B cell (primary cell): ENCODE results near the gene PRPSAP1. TPM values are rescaled to one million over a fixed set of nuclear protein-coding genes. Genes with fewer than 3 reads are reported as not detected.

ENCODE experiments used
- ATAC-seq: fragments of 200-7000 bp; cut with Tn5 transposase; one replicate; pipeline ENCODE4 v1.10.0; 2021; ENCODE audit warnings: low read depth, mild to moderate bottlenecking, moderate number of reproducible peaks, moderate library complexity
- CTCF ChIA-PET: fragments of 350-600 bp; sonication (Branson Sonifier 250); formaldehyde crosslinking; loops from one replicate; lab custom pipeline; 2021; ENCODE audit warnings: antibody characterized with exemption, inconsistent platforms; lab: Charles Lee
- POLR2A ChIA-PET: fragments of 350-600 bp; sonication (Branson Sonifier 250); formaldehyde crosslinking; loops from one replicate; lab custom pipeline; 2021; ENCODE audit warnings: antibody characterized with exemption; lab: Charles Lee
- DNase-seq: peaks from one replicate; pipeline ENCODE4 v3.0.0; 2013
- H2AFZ ChIP-seq: 2 replicates; pipeline ENCODE4 v1.6.1; 2012; ENCODE audit warnings: mild to moderate bottlenecking, low read depth, low read length; ENCODE audit not compliant: insufficient read depth, poor library complexity, severe bottlenecking
- H3K27ac ChIP-seq, 2 donors: 1 replicate in 1 of 2; 2 replicates in 1 of 2; pipeline ENCODE4 v1.5.1; 2012 to 2013; ENCODE audit warnings: low read length in 2 of 2, mild to moderate bottlenecking in 2 of 2, moderate library complexity in 1 of 2
- H3K27me3 ChIP-seq, 4 experiments: fragments of 200-600 bp in 1 of 4; sonication (generic) in 1 of 4; replicated peaks in 1 of 4; 1 replicate in 2 of 4; 2 replicates in 2 of 4; pipeline versions ENCODE4 v1.6.1 to v1.7.0; 2013 to 2016; ENCODE audit warnings: low read length in 3 of 4, mild to moderate bottlenecking in 2 of 4, mixed read lengths in 1 of 4, moderate library complexity in 1 of 4; ENCODE audit not compliant: insufficient read depth in 4 of 4, control insufficient read depth in 3 of 4; ENCODE audit errors: control extremely low read depth in 1 of 4
- H3K36me3 ChIP-seq, 2 experiments: replicated peaks in 1 of 2; 1 replicate in 1 of 2; 2 replicates in 1 of 2; pipeline versions ENCODE4 v1.6.1 to v1.7.1; 2013; ENCODE audit warnings: low read length in 1 of 2; ENCODE audit not compliant: insufficient read depth in 2 of 2, control insufficient read depth in 1 of 2; ENCODE audit errors: control extremely low read depth in 1 of 2, extremely low read depth in 1 of 2
- H3K4me1 ChIP-seq, 2 donors: fragments of 200-600 bp in 1 of 2; sonication (generic) in 1 of 2; 1 replicate in 1 of 2; 2 replicates in 1 of 2; pipeline versions ENCODE4 v1.5.1 to v1.6.1; 2013 to 2017; ENCODE audit warnings: low read length in 2 of 2; ENCODE audit not compliant: control insufficient read depth in 2 of 2, insufficient read depth in 2 of 2
- H3K4me2 ChIP-seq: replicated peaks from 2 replicates; pipeline ENCODE3; 2012; ENCODE audit warnings: mild to moderate bottlenecking, low read depth, low read length; ENCODE audit not compliant: poor library complexity, severe bottlenecking
- H3K4me3 ChIP-seq, 5 experiments: fragments of 200-600 bp in 1 of 5; sonication (generic) in 1 of 5; 1 replicate in 3 of 5; 2 replicates in 2 of 5; pipeline versions ENCODE4 v1.5.1 to v1.7.0; 2011 to 2016; ENCODE audit warnings: low read length in 4 of 5, mild to moderate bottlenecking in 4 of 5, low read depth in 2 of 5, control low read depth in 1 of 5, moderate library complexity in 1 of 5; ENCODE audit not compliant: insufficient read depth in 1 of 5; ENCODE audit errors: control extremely low read depth in 1 of 5, extremely low read depth in 1 of 5
- H3K79me2 ChIP-seq: fragments of 200-600 bp; sonication (generic); one replicate; pipeline ENCODE4 v1.6.0; 2016; ENCODE audit warnings: low read length; ENCODE audit not compliant: control insufficient read depth, insufficient read depth
- H3K9ac ChIP-seq: fragments of 200-600 bp; sonication (generic); 2 replicates; pipeline ENCODE4 v1.6.1; 2017; ENCODE audit warnings: mild to moderate bottlenecking, low read length, moderate library complexity
- H3K9me3 ChIP-seq, 3 donors: one replicate each; pipeline versions ENCODE4 v1.6.1 to v1.7.1; 2013; ENCODE audit warnings: low read length in 2 of 3; ENCODE audit not compliant: control insufficient read depth in 2 of 3, insufficient read depth in 1 of 3; ENCODE audit errors: control extremely low read depth in 1 of 3
- H4K20me1 ChIP-seq: 2 replicates; pipeline ENCODE4 v1.6.0; 2012; ENCODE audit warnings: mild to moderate bottlenecking, low read length; ENCODE audit not compliant: insufficient read depth, control insufficient read depth, poor library complexity, severe bottlenecking
- H3K27ac Mint-ChIP-seq: one replicate; pipeline ENCODE4 v1.8.0; 2021; ENCODE audit warnings: mixed read lengths
- H3K27me3 Mint-ChIP-seq: one replicate; pipeline ENCODE4 v1.8.0; 2021; ENCODE audit warnings: mixed read lengths
- H3K4me1 Mint-ChIP-seq: one replicate; pipeline ENCODE4 v1.8.0; 2021; ENCODE audit warnings: mixed read lengths
- H3K4me3 Mint-ChIP-seq: one replicate; pipeline ENCODE4 v1.8.0; 2021; ENCODE audit warnings: mixed read lengths
- H3K9me3 Mint-ChIP-seq: one replicate; pipeline ENCODE4 v1.8.0; 2022; ENCODE audit warnings: mixed read lengths; ENCODE audit not compliant: insufficient read depth
- EZH2 ChIP-seq: IDR thresholded peaks from 2 replicates; pipeline ENCODE4 v1.6.1; 2012; ENCODE audit warnings: borderline replicate concordance, low read depth, mild to moderate bottlenecking, moderate library complexity, low read length; ENCODE audit not compliant: insufficient read depth, poor library complexity, severe bottlenecking
- WGBS: methylation state at CpG from one replicate; pipeline ENCODE4 v1.1.5; 2013; ENCODE audit warnings: missing lambda C conversion rate; ENCODE audit not compliant: insufficient coverage; 5-methylcytosine and 5-hydroxymethylcytosine counted together
- intact Hi-C: fragments of 100-400 bp; cut with micrococcal nuclease; formaldehyde crosslinking; loops from one replicate; pipeline ENCODE4 v1.10.0; 2022
- polyA plus RNA-seq: library from polyadenylated mRNA; depleted of rRNA; stranded (reverse); fragments of >200 nt; gene quantifications from 2 replicates; pipeline ENCODE4 v1.2.3, GENCODE V29; 2012
- total RNA-seq, 2 donors: library from RNA; stranded (reverse); fragments of 120-200 nt in 1 of 2; gene quantifications; 1 replicate in 1 of 2; 2 replicates in 1 of 2; pipeline versions ENCODE4 v1.2.3 to v1.2.4, GENCODE V29; 2013 to 2022
- TF ChIP-seq, protein P1 (sequence below): fragments of 200-600 bp; IDR thresholded peaks from one replicate; pipeline ENCODE4 v1.8.0; 2022; ENCODE audit warnings: antibody characterized with exemption, mild to moderate bottlenecking

Gene PRPSAP1
- total and polyA plus RNA-seq, 2 donors (not counting 1 experiment from before 2014, with no cell fraction given), result 45.5 to 61.4 TPM

DNA sequence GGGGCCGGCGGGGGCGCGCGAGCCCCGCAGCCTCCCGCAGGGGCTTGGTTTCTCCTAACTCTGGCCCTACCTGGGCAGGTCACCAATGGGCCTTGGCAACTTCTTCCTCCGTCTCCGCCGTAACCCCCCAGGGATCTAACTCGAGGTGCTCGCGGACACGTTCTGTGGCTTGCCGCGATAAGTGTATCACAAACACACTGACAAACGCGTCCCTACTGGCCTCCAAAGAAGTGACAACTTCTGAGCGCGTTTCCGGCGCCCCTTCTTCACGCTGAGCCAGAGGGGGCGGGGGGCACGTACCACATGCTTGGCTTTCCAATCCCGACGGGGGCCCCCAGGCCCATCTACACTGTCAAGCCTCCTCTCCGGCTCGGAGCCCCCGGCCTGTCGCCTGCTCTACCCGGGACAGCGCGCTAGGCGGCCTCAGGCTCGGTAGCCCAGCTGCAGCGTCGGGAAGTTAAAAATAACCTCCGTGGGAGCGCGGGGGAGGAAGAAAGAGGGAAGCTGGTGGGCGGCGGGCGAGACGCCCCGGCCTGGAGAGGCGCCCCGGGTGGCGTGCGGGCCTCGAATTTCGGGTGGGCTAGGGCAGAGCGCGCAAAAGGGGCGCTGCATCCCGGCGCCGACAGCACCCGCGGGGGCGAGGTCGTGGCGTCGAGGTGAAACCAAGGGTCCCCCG, 30.0 kb upstream of the PRPSAP1 start:
- Histone ChIP-seq H3K79me2 (no peaks in the 10 kb centered on the region), H3K9me3 (no peaks in the 10 kb centered on the region), H3K9ac (peak overlapping the region; percentile 70), H3K27ac (no peak overlapping the region), H3K4me1 (peaks cover 26 to 29% of the 10 kb centered on the region in 2 donors), H4K20me1 (peaks cover 11% of the 10 kb centered on the region), H3K4me3 (peak overlapping the region; percentile 40 to 71 (median 58)), H2AFZ (peak overlapping the region; percentile 85), H3K36me3 (no peaks in the 10 kb centered on the region), H3K4me2 (peak overlapping the region; percentile 100), H3K27me3 (peaks cover 0 to 24% (median 8%) of the 10 kb centered on the region in 4 experiments)
- ChIA-PET POLR2A (interaction anchor here (0.6 to 1.3 kb wide), 5 partner anchors 14 to 366 kb away, joined by 3 read pairs; partner anchors contain the start of gene PRPSAP1), CTCF (interaction anchor here (2.1 to 10.1 kb wide), 6 partner anchors 14 to 80 kb away, joined by 7 to 94 read pairs (median 15); partner anchors contain the start of gene PRPSAP1)
- DNase-seq (peak; percentile 75), ATAC-seq (peak; percentile 8)
- Mint-ChIP-seq H3K9me3 (no peaks in the 10 kb centered on the region), H3K27ac (peak overlapping the region; percentile 78), H3K4me1 (peaks cover 17% of the 10 kb centered on the region), H3K27me3 (peaks cover 8% of the 10 kb centered on the region), H3K4me3 (peak overlapping the region; percentile 84)
- intact Hi-C loops, result loop anchor here (1.0 kb wide), 1 partner anchor 29 kb away; no protein-coding TSS in a partner anchor
- TF ChIP-seq, protein P1, sequence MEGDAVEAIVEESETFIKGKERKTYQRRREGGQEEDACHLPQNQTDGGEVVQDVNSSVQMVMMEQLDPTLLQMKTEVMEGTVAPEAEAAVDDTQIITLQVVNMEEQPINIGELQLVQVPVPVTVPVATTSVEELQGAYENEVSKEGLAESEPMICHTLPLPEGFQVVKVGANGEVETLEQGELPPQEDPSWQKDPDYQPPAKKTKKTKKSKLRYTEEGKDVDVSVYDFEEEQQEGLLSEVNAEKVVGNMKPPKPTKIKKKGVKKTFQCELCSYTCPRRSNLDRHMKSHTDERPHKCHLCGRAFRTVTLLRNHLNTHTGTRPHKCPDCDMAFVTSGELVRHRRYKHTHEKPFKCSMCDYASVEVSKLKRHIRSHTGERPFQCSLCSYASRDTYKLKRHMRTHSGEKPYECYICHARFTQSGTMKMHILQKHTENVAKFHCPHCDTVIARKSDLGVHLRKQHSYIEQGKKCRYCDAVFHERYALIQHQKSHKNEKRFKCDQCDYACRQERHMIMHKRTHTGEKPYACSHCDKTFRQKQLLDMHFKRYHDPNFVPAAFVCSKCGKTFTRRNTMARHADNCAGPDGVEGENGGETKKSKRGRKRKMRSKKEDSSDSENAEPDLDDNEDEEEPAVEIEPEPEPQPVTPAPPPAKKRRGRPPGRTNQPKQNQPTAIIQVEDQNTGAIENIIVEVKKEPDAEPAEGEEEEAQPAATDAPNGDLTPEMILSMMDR, result peak; percentile 46
- TF ChIP-seq EZH2, result no peak
- under 1% methylated on average over 63 of the region's 65 CpGs for WGBS
